HepG2 (cell line): ENCODE data around the gene SLC10A1. TPM values are rescaled to one million over a fixed set of nuclear protein-coding genes. Genes with fewer than 3 reads are reported as not detected.

Experiments used
- ATF5 ChIP-seq: sonication (generic); formaldehyde crosslinking; IDR thresholded peaks from 2 replicates; pipeline ENCODE4 v1.4.0; 2020; ENCODE audit warnings: mild to moderate bottlenecking, low read depth, missing genetic modification reagents
- EZH2 ChIP-seq: conservative IDR thresholded peaks from 2 replicates; pipeline ENCODE4 v1.6.1; 2012; ENCODE audit warnings: mild to moderate bottlenecking, low read depth, low read length, moderate library complexity
- HNRNPLL ChIP-seq: fragments of 200-400 bp; formaldehyde crosslinking; IDR thresholded peaks from 2 replicates; pipeline ENCODE4 v1.6.1; 2017; ENCODE audit warnings: mild to moderate bottlenecking, low read depth, low read length; ENCODE audit not compliant: poor library complexity, severe bottlenecking
- KMT2A ChIP-seq: sonication (generic); formaldehyde crosslinking; IDR thresholded peaks from 2 replicates; pipeline ENCODE4 v1.4.0; 2020; ENCODE audit warnings: missing genetic modification reagents
- MIER2 ChIP-seq: IDR thresholded peaks from 2 replicates; pipeline ENCODE4 v1.6.1; 2016; ENCODE audit warnings: missing biosample characterization, missing genetic modification reagents
- MTA1 ChIP-seq: sonication (generic); formaldehyde crosslinking; IDR thresholded peaks from 2 replicates; pipeline ENCODE4 v1.4.0; 2020; ENCODE audit warnings: missing genetic modification reagents, mild to moderate bottlenecking, borderline replicate concordance
- RARA ChIP-seq: IDR thresholded peaks from 2 replicates; pipeline ENCODE4 v1.6.1; 2016; ENCODE audit warnings: missing genetic modification reagents, missing compliant biosample characterization
- TFDP2 ChIP-seq: sonication (generic); formaldehyde crosslinking; IDR thresholded peaks from 2 replicates; pipeline ENCODE4 v1.4.0; 2020; ENCODE audit warnings: missing genetic modification reagents
- ZBTB38 ChIP-seq: sonication (generic); formaldehyde crosslinking; IDR thresholded peaks from 2 replicates; pipeline ENCODE4 v1.5.1; 2020; ENCODE audit warnings: mild to moderate bottlenecking, missing genetic modification reagents
- ZFP1 ChIP-seq: IDR thresholded peaks from 2 replicates; pipeline ENCODE4 v1.6.1; 2016
- ZMYM2 ChIP-seq: sonication (generic); formaldehyde crosslinking; IDR thresholded peaks from 2 replicates; pipeline ENCODE4 v1.8.0; 2022; ENCODE audit warnings: mild to moderate bottlenecking, missing genetic modification reagents
- ZNF12 ChIP-seq: sonication (generic); formaldehyde crosslinking; IDR thresholded peaks from 2 replicates; pipeline ENCODE4 v1.5.0; 2020; ENCODE audit warnings: missing genetic modification reagents
- ZNF280D ChIP-seq: sonication (generic); formaldehyde crosslinking; IDR thresholded peaks from 2 replicates; pipeline ENCODE4 v1.5.1; 2020; ENCODE audit warnings: mild to moderate bottlenecking, missing genetic modification reagents
- ZNF296 ChIP-seq: sonication (generic); formaldehyde crosslinking; conservative IDR thresholded peaks from 2 replicates; pipeline ENCODE4 v1.5.0; 2020; ENCODE audit warnings: mild to moderate bottlenecking, missing genetic modification reagents
- ZNF619 ChIP-seq: sonication (generic); formaldehyde crosslinking; IDR thresholded peaks from 2 replicates; pipeline ENCODE4 v1.4.0; 2020; ENCODE audit warnings: mild to moderate bottlenecking, missing genetic modification reagents
- ZNF644 ChIP-seq: IDR thresholded peaks from 2 replicates; pipeline ENCODE4 v1.6.1; 2016; ENCODE audit warnings: low read depth
- ZNF747 ChIP-seq: sonication (generic); formaldehyde crosslinking; IDR thresholded peaks from 2 replicates; pipeline ENCODE4 v1.8.1; 2023; ENCODE audit warnings: missing genetic modification reagents, mild to moderate bottlenecking, borderline replicate concordance
- ZNF782 ChIP-seq: sonication (generic); formaldehyde crosslinking; IDR thresholded peaks from 2 replicates; pipeline ENCODE4 v1.4.0; 2020; ENCODE audit warnings: missing genetic modification reagents, mild to moderate bottlenecking, borderline replicate concordance
- polyA plus RNA-seq, 8 experiments: library from polyadenylated mRNA; depleted of rRNA in 3 of 8; stranded (reverse) in 7 of 8; unstranded in 1 of 8; fragments of >200 nt; fragmentation: Illumina TruSeq in 4 of 8; extraction: Trizol in 4 of 8; gene quantifications; 2 replicates each; pipeline versions ENCODE4 v1.2.1 to v1.2.3, GENCODE V29; 2011 to 2016; ENCODE audit warnings: low read depth in 4 of 8, missing spikeins in 1 of 8, mixed read lengths in 1 of 8; ENCODE audit not compliant: insufficient read depth in 1 of 8
- total RNA-seq, 5 experiments: library from RNA; depleted of rRNA; stranded (reverse); fragments of >200 nt; fragmentation: Illumina TruSeq; extraction: Trizol; gene quantifications; 2 replicates each; pipeline ENCODE4 v1.2.3, GENCODE V29; 2016; ENCODE audit warnings: low read depth in 1 of 5
- TF ChIP-seq, protein P1 (sequence below): sonication (generic); formaldehyde crosslinking; conservative IDR thresholded peaks from 2 replicates; pipeline ENCODE4 v1.8.0; 2022; ENCODE audit warnings: low read depth, missing genetic modification reagents
- TF ChIP-seq, protein P2 (sequence below), 2 experiments: sonication (generic) in 1 of 2; formaldehyde crosslinking in 1 of 2; IDR thresholded peaks; 2 replicates each; pipeline versions ENCODE4 v1.4.0 to v1.6.1; 2018 to 2020; ENCODE audit warnings: missing genetic modification reagents in 2 of 2, borderline replicate concordance in 1 of 2, low read depth in 1 of 2, mild to moderate bottlenecking in 1 of 2, missing biosample characterization in 1 of 2

The SLC10A1 gene
- total and polyA plus RNA-seq, 2 of the 13 experiments (the other 11 are each of a cell fraction or from before 2014, with no cell fraction given): 0.17 TPM; not detected in 1

DNA sequence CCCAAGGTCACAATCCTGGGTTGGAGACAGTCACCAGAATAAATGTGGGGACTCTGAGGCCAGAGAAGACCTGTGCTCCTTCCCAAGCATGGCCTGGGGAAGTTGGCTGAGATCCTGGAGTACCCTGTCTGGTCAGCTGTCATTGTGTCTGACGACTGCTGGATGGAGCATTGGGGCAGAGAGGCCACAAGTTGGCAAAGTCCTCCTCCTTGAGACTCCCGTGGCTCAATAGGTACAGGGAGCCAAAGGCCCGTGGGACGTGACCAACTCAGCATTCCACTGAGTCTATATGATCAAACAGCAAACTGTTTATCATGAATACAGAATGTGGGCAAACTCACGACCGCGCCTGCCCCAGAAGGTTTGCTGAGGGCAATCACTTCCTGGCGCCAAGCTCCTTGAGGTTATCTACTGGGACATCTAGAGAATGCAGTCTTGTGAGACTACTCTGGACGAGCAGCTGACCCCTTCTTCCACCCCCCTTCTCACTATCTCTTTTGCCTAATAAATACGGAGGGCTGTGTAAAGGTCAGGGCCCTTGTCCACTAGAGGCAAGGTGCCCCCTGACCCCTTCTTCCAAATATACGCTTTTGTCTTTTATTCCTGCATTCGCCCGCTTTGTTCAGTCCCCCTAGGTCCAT, 14.3 kb upstream of the SLC10A1 start (continued):
- TF ChIP-seq ZNF644: no peak
- TF ChIP-seq MTA1: 0 out of 2 replicates have a peak, but pooled peaks have one; percentile 23
- no peak for TF ChIP-seq MIER2
- TF ChIP-seq ZMYM2: no peak
- TF ChIP-seq EZH2: no peak
- TF ChIP-seq ZNF619 (CRISPR knock-in tag): no peak; the same call in 1 of the 2 replicates
- no peak for TF ChIP-seq HNRNPLL
- TF ChIP-seq, protein P1, sequence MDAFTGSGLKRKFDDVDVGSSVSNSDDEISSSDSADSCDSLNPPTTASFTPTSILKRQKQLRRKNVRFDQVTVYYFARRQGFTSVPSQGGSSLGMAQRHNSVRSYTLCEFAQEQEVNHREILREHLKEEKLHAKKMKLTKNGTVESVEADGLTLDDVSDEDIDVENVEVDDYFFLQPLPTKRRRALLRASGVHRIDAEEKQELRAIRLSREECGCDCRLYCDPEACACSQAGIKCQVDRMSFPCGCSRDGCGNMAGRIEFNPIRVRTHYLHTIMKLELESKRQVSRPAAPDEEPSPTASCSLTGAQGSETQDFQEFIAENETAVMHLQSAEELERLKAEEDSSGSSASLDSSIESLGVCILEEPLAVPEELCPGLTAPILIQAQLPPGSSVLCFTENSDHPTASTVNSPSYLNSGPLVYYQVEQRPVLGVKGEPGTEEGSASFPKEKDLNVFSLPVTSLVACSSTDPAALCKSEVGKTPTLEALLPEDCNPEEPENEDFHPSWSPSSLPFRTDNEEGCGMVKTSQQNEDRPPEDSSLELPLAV (CRISPR knock-in tag): no peak
- TF ChIP-seq ZNF296 (CRISPR knock-in tag): no peak
- TF ChIP-seq ZNF782: no peak
- TF ChIP-seq ZFP1 (CRISPR knock-in tag): no peak
- 0 out of 2 replicates have a peak, but pooled peaks have one; percentile 14 for TF ChIP-seq RARA (CRISPR knock-in tag)
- TF ChIP-seq ZBTB38 (CRISPR knock-in tag): no peak
- no peak for TF ChIP-seq ATF5 (CRISPR knock-in tag)
- TF ChIP-seq TFDP2: no peak
- no peak for TF ChIP-seq ZNF747 (CRISPR knock-in tag)
- TF ChIP-seq KMT2A (CRISPR knock-in tag): no peak
- TF ChIP-seq, protein P2, sequence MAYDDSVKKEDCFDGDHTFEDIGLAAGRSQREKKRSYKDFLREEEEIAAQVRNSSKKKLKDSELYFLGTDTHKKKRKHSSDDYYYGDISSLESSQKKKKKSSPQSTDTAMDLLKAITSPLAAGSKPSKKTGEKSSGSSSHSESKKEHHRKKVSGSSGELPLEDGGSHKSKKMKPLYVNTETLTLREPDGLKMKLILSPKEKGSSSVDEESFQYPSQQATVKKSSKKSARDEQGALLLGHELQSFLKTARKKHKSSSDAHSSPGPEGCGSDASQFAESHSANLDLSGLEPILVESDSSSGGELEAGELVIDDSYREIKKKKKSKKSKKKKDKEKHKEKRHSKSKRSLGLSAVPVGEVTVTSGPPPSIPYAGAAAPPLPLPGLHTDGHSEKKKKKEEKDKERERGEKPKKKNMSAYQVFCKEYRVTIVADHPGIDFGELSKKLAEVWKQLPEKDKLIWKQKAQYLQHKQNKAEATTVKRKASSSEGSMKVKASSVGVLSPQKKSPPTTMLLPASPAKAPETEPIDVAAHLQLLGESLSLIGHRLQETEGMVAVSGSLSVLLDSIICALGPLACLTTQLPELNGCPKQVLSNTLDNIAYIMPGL (CRISPR knock-in tag; IDR thresholded peaks at IDR 0.05; ENCODE audit: borderline replicate concordance in 1 of 2, low read depth in 1 of 2): 0 out of 4 replicates have a peak, but pooled peaks of 1 of the 2 experiments have one; percentile 16
- TF ChIP-seq ZNF280D (CRISPR knock-in tag): peak; percentile 31; the same call in 1 of the 2 replicates
- TF ChIP-seq ZNF12 (CRISPR knock-in tag): no peak
